Measurements from ENCODE around the gene SLC35G2. TPM values are rescaled to one million over a fixed set of nuclear protein-coding genes. Genes with fewer than 3 reads are reported as not detected.

The SLC35G2 gene
- total and polyA plus RNA-seq, 2 of the 4 experiments (the other 2 are of a cell fraction) = 6.6 to 7.0 TPM

DNA sequence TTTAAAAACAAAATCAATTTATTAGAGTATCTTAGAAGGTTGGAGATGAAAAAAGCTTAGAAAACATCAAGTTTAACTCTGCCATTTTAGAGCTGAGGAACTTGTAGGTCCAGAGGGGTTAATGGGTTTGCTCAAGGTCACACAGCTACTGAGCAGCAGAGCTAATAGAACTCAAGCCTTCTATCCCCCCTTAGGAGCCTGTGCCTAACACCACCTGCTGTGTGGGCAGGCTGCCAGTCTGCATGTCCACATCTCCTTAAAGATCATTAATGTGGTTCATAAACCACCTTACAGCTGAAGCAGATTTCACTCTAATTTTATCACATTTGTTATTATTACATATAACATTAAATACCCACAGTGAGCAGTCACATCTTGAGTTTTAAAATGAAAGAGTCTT, 14.1 kb upstream of the SLC35G2 start:
- intact Hi-C loops (cut with micrococcal nuclease) (no loop called here), dilution Hi-C loops (cut with HindIII; ENCODE audit: low sequenced_read_pairs, unreplicated experiment) (no loop called here), in situ Hi-C loops (cut with MboI; ENCODE audit: low sequenced_read_pairs) (no loop called here)
- Histone ChIP-seq H4K8ac (ENCODE audit: low read depth in 2 of 2, low read length in 2 of 2) (no peak overlapping the region), H3K14ac (replicated peaks; ENCODE audit: low read depth, low read length) (no peak overlapping the region), H3K27me3 (ENCODE audit: control insufficient read depth, insufficient read depth, low read length) (no peaks in the 10 kb centered on the region), H2BK120ac (ENCODE audit: low read depth, low read length) (no peak overlapping the region), H2AK5ac (ENCODE audit: low read depth, low read length) (no peak overlapping the region), H3K56ac (ENCODE audit: extremely low read depth, insufficient read depth, low read length) (no peak overlapping the region), H3K4me2 (ENCODE audit: low read depth, low read length) (no peak overlapping the region), H4K91ac (ENCODE audit: insufficient read depth, low read depth, low read length) (no peak overlapping the region), H4K5ac (ENCODE audit: low read depth, low read length) (no peak overlapping the region), H3K36me3 (ENCODE audit: control insufficient read depth, insufficient read depth, low read length) (no peaks in the 10 kb centered on the region), H3K9me1 (ENCODE audit: insufficient read depth, low read length) (no peaks in the 10 kb centered on the region), H3K79me1 (ENCODE audit: low read depth in 1 of 2, low read length in 2 of 2) (no peaks in the 10 kb centered on the region), H3K23ac (ENCODE audit: low read depth, low read length) (no peak overlapping the region), H3K18ac (ENCODE audit: low read depth, low read length) (no peak overlapping the region), H3K9me3 (ENCODE audit: control insufficient read depth, insufficient read depth, low read length) (no peaks in the 10 kb centered on the region), H3K4me1 (ENCODE audit: control insufficient read depth, insufficient read depth, low read length) (no peaks in the 10 kb centered on the region), H4K20me1 (ENCODE audit: insufficient read depth, low read length) (no peaks in the 10 kb centered on the region), H2BK15ac (ENCODE audit: low read depth, low read length) (no peak overlapping the region), H2AK9ac (replicated peaks; ENCODE audit: low read depth, low read length, poor library complexity) (no peak overlapping the region), H2BK20ac (ENCODE audit: low read depth, low read length) (no peak overlapping the region), H3K4me3 (ENCODE audit: insufficient read depth, low read depth, low read length) (no peak overlapping the region), H3K27ac (ENCODE audit: insufficient read depth, low read length) (no peak overlapping the region), H2AFZ (replicated peaks; ENCODE audit: low read length, poor library complexity) (no peak overlapping the region), H2BK5ac (ENCODE audit: low read depth, low read length, poor library complexity, severe bottlenecking) (no peak overlapping the region), H3K4ac (ENCODE audit: low read depth, low read length) (no peak overlapping the region), H3K9ac (ENCODE audit: low read depth, low read length) (no peak overlapping the region)
- POLR2A ChIA-PET (ENCODE audit: unreplicated experiment) = no interaction called here
- TF ChIP-seq MAZ (IDR thresholded peaks at IDR 0.05; ENCODE audit: borderline replicate concordance, low read depth, low read length) = no peak
- no peak for TF ChIP-seq BHLHE40 (IDR thresholded peaks at IDR 0.05; ENCODE audit: low read depth, low read length)
- no peak for TF ChIP-seq SMC3 (IDR thresholded peaks at IDR 0.05; ENCODE audit: low read depth, low read length)
- TF ChIP-seq RCOR1 (IDR thresholded peaks at IDR 0.05; ENCODE audit: insufficient replicate concordance, low read length) = no peak
- no peak for TF ChIP-seq FOS (IDR thresholded peaks at IDR 0.05; ENCODE audit: low read depth, low read length)
- TF ChIP-seq, protein P1, sequence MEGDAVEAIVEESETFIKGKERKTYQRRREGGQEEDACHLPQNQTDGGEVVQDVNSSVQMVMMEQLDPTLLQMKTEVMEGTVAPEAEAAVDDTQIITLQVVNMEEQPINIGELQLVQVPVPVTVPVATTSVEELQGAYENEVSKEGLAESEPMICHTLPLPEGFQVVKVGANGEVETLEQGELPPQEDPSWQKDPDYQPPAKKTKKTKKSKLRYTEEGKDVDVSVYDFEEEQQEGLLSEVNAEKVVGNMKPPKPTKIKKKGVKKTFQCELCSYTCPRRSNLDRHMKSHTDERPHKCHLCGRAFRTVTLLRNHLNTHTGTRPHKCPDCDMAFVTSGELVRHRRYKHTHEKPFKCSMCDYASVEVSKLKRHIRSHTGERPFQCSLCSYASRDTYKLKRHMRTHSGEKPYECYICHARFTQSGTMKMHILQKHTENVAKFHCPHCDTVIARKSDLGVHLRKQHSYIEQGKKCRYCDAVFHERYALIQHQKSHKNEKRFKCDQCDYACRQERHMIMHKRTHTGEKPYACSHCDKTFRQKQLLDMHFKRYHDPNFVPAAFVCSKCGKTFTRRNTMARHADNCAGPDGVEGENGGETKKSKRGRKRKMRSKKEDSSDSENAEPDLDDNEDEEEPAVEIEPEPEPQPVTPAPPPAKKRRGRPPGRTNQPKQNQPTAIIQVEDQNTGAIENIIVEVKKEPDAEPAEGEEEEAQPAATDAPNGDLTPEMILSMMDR (conservative IDR thresholded peaks at IDR 0.05; ENCODE audit: low read depth, low read length) = no peak
- TF ChIP-seq MAFK (IDR thresholded peaks at IDR 0.05; ENCODE audit: low read depth, low read length) = no peak
- TF ChIP-seq NFE2L2 (IDR thresholded peaks at IDR 0.05; ENCODE audit: low read depth, low read length) = no peak
- TF ChIP-seq RFX5 (IDR thresholded peaks at IDR 0.05; ENCODE audit: low read depth, low read length) = no peak
- ATAC-seq (ENCODE audit: low read depth) (no peak), DNase-seq (no peak)
- no TSS peak for BruUV-seq (replicated peaks)
- CTCF ChIA-PET = no interaction called here

All from IMR-90 (cell line).